ENCODE results near the gene ATP10A.

ATP10A gene

DNA sequence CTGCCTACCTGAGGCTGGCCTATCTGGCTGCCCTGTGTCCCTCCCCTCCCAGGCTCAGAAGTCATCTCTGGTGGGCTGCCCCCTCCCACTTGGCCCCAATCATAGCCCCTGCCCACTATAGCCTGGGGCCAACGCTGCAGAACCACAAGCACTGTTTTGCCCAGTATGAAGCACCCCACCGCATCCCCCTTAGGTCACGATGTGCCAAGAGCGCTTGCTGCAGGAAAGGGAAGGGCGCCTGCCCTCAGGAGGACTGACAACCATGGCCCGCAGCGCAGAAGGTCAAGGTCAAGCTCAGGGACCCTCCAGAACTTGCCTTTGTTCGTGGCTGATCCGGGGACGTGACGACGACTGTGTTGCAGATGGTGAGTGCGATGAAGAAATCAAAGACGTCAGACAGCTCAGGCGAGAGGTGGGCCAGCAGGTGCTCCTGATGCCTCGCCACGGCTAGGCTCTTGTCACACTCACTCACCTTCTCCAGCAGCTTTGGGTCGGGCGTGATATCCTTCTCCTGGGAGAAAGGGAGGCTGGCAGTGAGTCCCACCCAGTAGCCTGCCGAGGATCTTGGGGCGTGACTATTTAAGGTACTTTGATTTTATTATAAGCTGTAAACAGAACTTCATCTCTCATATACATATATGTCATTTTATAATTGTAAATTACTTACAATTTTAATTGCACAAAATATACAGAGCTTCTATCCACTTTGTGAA lies 146.6 kb downstream of the ATP10A start:
- no peak for FAIRE-seq

DNA sequence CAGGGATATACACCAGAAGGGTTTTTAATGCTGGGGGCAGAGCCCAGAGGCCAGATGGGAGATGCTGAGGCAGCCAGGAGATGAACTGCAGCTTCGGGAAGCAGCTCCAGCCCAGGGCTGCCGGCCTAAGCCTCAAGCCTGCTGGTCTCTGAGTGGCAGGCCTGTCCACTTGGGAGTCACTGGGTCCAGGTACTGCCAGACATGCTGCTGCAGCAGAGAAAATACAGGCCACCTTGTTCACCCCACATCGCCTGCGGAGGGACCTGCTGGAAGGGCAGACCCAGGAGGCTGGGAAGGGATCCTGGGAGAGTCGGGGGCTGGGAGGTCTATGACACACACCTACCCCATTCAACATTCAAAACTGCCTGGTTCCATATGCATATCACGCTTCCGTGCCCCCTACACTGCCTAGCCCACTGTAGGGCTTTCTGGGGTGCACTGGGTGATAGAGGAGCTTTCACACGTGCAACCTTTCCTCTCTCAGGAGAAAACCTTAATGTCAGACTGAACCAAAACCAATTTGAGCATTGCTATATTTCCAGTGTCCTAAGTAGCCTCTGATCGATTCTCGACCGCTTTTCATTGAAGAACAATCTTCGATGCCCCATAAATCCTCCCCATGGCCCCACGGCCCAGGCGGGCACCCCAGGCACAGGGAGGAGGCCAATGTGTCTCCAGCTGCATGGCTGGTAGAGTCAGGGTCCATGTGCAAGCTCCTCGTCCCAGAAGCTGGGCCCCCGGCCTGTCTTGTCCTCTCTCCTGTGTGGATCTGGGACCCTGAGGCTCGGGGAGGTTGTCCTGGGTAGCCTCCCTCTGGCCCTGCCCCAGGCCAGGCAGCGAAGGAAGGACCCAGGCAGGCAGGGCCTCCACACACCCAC lies 147.4 kb downstream of the ATP10A start:
- FAIRE-seq = no peak

DNA sequence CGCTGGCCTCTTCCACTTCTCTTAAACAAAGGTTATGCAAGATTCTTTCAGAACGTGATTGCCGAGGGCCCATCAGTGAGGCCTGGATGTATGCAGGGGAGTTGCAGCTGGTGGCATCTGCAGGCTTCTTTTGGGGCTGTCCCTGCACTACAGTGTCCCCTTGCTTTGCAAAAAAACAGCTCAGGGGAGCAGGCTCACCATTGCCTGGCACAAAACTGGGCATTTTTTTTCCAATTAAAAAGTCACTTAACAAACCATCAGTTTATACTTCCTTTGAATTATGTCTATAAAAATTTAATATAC lies 148.6 kb downstream of the ATP10A start:
- no peak for FAIRE-seq

DNA sequence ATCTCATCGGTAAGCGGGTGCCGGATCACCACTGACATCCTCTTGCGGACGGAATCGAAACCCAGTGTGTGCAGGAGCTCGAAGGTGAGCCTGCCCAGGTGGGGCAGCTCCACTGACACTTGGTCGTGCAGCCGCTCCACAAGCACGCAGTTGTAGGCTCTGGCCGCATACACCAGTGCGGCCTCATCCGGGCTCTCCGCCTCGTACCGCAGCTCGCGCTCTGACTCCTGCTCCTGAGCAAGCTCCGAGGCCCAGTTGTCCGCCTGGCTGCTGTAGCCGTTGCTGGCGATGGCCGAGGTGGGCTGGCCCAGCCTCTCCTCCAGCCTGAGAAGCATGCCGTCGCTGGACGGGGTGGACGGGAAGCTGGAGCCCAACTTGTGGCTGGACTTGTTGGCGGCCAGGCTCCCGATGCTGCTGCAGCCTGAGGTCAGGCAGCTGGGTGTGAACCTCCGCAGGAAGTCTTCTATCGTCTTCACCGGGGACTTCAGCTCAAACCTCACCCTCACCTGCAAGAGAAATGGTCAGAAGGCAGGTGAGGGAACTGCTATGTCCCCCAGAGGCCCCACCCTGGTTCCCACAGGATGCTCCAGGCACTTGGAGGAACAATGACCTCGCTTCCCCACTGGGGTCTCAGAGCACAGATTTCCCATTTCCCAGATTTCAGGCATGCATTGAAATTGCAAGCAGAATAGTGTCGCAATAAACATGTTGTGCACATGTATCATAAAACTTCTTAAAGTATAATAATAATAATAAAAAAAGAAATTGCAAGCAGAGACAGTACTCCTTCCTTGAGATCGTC lies 149.2 kb downstream of the ATP10A start:
- FAIRE-seq = no peak

DNA sequence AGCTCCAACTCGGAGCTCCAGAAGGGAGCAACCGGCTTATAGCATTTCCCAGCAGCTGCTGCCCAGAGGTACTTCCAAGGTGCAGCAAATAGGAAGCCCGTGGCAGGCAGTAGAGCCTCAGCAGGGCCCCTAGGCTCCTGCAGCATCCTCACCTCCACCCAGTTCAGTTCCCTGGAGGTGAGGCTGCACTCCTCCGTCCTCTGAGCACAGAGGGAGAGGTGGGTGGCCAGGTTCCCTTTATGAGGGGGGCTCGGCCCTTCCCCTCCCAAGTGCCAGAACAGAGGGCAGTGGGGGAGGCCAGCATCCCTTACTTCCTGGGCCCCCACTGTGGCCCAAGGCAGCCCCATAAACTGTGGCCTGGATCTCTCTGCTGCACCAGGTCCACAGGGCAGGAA lies 150.2 kb downstream of the ATP10A start:
- no peak for FAIRE-seq

DNA sequence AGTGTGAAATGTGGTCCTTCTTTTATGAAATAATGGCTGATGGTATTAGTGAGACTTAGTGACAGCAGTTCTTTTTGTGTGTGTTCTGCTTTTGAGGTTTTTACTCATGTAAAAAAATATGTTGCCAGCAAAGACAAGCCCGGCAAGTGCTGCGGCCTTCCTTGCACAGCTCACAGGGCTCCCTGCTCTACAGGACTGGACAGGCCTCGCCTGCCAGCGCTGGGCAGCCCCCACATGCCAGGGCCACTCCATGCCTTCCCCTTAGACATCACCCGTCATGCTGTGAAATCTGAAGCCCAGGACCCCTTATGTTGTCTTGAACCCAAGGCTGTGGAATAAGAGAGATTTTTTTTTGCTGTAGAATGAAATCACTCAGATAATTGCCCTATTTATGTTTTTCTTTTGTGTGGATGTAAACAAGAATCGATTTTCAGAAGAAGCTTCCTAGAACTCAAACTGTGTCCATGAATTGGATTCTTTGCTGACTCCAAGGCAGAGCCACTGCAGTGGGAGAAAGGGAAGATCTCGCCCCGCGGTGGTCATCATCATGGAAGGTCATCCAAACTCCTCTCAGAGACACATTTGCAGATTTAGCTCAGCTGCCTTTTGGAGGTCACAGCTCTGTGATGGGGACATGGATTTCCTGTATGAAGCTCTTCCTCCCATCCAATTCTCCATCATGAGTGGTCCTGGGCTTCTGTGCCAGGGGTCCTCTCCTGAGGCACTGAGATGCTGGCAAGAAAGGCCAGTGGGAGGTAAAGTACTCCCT lies 150.8 kb downstream of the ATP10A start:
- no peak for FAIRE-seq

DNA sequence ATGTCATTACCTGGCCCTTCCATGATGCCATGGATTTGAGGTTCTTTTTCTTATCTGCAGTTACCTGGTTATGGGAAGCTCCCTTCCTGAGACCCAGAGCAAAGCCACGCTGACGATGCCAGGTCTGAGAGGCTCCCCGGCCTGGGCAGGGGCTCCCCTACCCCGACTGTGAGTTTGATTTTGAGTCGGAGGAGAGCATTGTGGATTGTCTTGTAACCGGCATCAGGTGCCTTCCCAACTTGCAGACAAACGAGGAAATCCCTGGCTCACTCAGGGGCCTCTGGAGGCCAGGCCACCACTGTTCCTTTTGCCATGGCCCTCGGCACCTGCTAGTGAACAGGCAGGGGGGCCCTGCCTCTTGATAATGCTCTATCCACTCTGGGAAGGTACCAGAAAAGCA lies 151.4 kb downstream of the ATP10A start:
- FAIRE-seq = no peak

- no peak for FAIRE-seq
These were observed 152.0 kb downstream of the ATP10A start for GRCh38 chr15:25711164-25711563.

- FAIRE-seq = no peak
These were observed 152.9 kb downstream of the ATP10A start for GRCh38 chr15:25710184-25710583.

- no peak for FAIRE-seq
These were observed 153.5 kb downstream of the ATP10A start for GRCh38 chr15:25709437-25710159.

DNA sequence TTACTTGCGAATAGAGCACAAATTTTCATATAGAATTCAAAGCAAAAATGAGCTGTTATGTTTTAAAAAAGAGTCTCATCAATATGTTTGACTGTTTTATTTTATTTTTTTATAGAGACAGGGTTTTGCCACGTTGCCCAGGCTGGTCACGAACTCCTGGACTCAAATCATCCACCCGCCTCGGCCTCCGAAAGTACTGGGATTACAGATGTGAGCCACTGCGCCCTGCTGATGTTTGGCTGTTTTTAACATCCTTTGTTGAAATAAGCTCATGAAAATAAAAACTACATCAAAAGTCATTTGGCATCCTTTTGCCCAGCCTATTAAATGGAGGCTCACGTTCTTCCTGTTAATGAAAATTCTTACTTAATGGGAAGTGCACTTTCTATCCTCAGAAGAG lies 154.7 kb downstream of the ATP10A start:
- FAIRE-seq = no peak

GRCh38 chr15:25707656-25708365 lies 155.3 kb downstream of the ATP10A start:
- FAIRE-seq = no peak

- no peak for FAIRE-seq
These were observed 156.8 kb downstream of the ATP10A start for GRCh38 chr15:25706176-25706955.

- no peak for FAIRE-seq
These were observed 157.6 kb downstream of the ATP10A start for GRCh38 chr15:25705433-25706115.

DNA sequence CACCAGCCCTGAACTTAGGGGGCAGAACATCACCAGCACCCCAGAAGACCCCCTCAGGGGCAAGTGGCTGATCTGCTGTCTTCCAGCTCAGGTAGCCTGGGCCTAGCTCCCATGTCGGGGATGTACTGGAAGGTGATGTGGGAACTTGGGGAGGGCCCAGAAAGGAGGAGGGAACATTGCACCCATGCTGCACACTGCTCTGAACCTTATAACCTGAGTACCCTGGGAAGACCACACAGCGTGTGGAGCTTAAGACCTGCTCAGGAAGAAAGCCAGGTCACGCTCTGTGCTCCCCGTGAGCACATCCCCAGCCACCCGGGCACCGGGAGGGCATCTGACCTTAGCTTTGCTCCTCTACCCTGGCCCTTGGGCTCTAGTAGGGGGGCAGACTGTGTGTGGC lies 159.4 kb downstream of the ATP10A start:
- no peak for FAIRE-seq

- no peak for FAIRE-seq
These were observed 161.2 kb downstream of the ATP10A start for GRCh38 chr15:25701721-25702465.

- no peak for FAIRE-seq
These were observed 162.2 kb downstream of the ATP10A start for GRCh38 chr15:25700916-25701315.

DNA sequence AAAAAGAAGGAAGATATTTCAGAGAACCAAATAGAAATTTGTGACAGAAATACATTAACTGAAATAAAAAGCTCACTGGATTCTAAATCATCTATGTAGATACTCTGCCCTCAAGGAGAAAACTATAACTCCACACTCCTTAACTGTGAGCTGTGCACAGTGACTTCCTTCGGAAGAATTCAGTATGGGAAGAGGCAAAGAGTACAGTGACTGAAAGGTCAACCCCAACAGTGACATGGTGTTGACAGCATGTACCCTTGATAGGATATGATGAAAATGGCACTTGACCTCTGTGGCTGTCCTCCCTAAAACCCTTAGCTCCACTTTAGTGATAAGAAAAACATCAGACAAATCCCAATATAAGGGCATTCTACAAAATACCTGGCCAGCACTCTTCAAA lies 165.5 kb downstream of the ATP10A start:
- no peak for FAIRE-seq
